K562 (cell line): ENCODE data around the gene NOLC1. TPM values are rescaled to one million over a fixed set of nuclear protein-coding genes. Genes with fewer than 3 reads are reported as not detected.

Experiments used
- ATAC-seq: fragments of 200-7000 bp; cut with Tn5 transposase; 3 replicates; pipeline ENCODE4 v1.9.1; 2020; ENCODE audit warnings: moderate library complexity
- BruUV-seq: library from RNA; stranded (reverse); fragments of 400-500 nt; replicated peaks from 2 replicates; lab custom pipeline; 2021; lab: Mats Ljungman, UMichigan
- CTCF ChIA-PET: fragments of 300-600 bp; formaldehyde crosslinking; extraction: SDS; loops from one replicate; lab custom pipeline; 2021; ENCODE audit warnings: low intra/inter-chr PET ratio; lab: Yijun Ruan, JAX
- POLR2A ChIA-PET: fragments of 300-600, 350-650 bp; sonication (Branson Sonifier 250); formaldehyde crosslinking; extraction: SDS; loops from one replicate; lab custom pipeline; 2021; ENCODE audit warnings: antibody characterized with exemption, inconsistent platforms; lab: Yijun Ruan, JAX
- DNase-seq, 4 experiments: peaks; one replicate each; pipeline versions ENCODE4 v3.0.0 to v3.0.0-alpha.2; 2011 to 2018; ENCODE audit warnings: low spot score in 3 of 4, mixed read lengths in 3 of 4; ENCODE audit errors: extremely low read depth in 1 of 4
- FAIRE-seq: peaks from 2 replicates; lab custom pipeline; 2011; peaks lifted over from hg19 to GRCh38; lab: Jason Lieb, UNC
- H2AFZ ChIP-seq: 2 replicates; pipeline ENCODE4 v1.6.0; 2011; ENCODE audit warnings: low read depth, low read length, control low read depth, inconsistent platforms
- H3K27ac ChIP-seq: fragments of 200-600 bp; 3 replicates; pipeline ENCODE4 v1.8.0; 2011; ENCODE audit warnings: low read depth, mild to moderate bottlenecking, control low read depth, inconsistent platforms, low read length, moderate library complexity, mixed read lengths; ENCODE audit errors: extremely low read depth
- H3K27me3 ChIP-seq, 2 experiments: fragments of 300-600 bp in 1 of 2; 2 replicates in 1 of 2; 3 replicates in 1 of 2; pipeline versions ENCODE4 v1.6.0 to v1.8.0; 2011; ENCODE audit warnings: inconsistent platforms in 2 of 2, low read length in 2 of 2, mild to moderate bottlenecking in 1 of 2, mixed read lengths in 1 of 2, moderate library complexity in 1 of 2; ENCODE audit not compliant: control insufficient read depth in 2 of 2, insufficient read depth in 2 of 2
- H3K36me3 ChIP-seq: fragments of 300-600 bp; 3 replicates; pipeline ENCODE4 v1.8.0; 2011; ENCODE audit warnings: mild to moderate bottlenecking, low read length, inconsistent platforms; ENCODE audit not compliant: control insufficient read depth, insufficient read depth
- H3K4me1 ChIP-seq, 2 experiments: fragments of 200-600 bp in 1 of 2; replicated peaks in 1 of 2; 2 replicates in 1 of 2; 3 replicates in 1 of 2; pipeline versions ENCODE4 v1.5.1 to v1.8.0; 2011; ENCODE audit warnings: inconsistent platforms in 2 of 2, low read length in 2 of 2, mild to moderate bottlenecking in 1 of 2, mixed read lengths in 1 of 2, moderate library complexity in 1 of 2; ENCODE audit not compliant: control insufficient read depth in 2 of 2, insufficient read depth in 2 of 2
- H3K4me2 ChIP-seq: 2 replicates; pipeline ENCODE4 v1.6.1; 2011; ENCODE audit warnings: low read length, control low read depth, inconsistent platforms, mixed read lengths; ENCODE audit not compliant: insufficient read depth
- H3K4me3 ChIP-seq: fragments of 200-600 bp; sonication (generic), shearing (Covaris generic); 2 replicates; pipeline ENCODE4 v1.5.1; 2016; ENCODE audit warnings: control low read depth, inconsistent platforms
- H3K79me2 ChIP-seq: fragments of 200-600 bp; 3 replicates; pipeline ENCODE4 v1.8.0; 2011; ENCODE audit warnings: low read length, inconsistent platforms; ENCODE audit not compliant: control insufficient read depth, insufficient read depth
- H3K9ac ChIP-seq, 2 experiments: 2 replicates each; pipeline versions ENCODE4 v1.6.0 to v1.6.1; 2011; ENCODE audit warnings: low read depth in 2 of 2, low read length in 2 of 2, control low read depth in 1 of 2, inconsistent platforms in 1 of 2, mild to moderate bottlenecking in 1 of 2, mixed read lengths in 1 of 2; ENCODE audit not compliant: insufficient read depth in 1 of 2
- H3K9me1 ChIP-seq: one replicate; pipeline ENCODE4 v1.6.0; 2011; ENCODE audit warnings: inconsistent platforms, mild to moderate bottlenecking, low read length, moderate library complexity; ENCODE audit not compliant: control insufficient read depth, insufficient read depth
- H3K9me3 ChIP-seq: replicated peaks from 2 replicates; pipeline ENCODE4 v1.5.1; 2011; ENCODE audit warnings: low read depth, low read length, inconsistent platforms; ENCODE audit not compliant: control insufficient read depth, insufficient read depth
- H4K20me1 ChIP-seq: replicated peaks from 2 replicates; pipeline ENCODE4 v1.6.1; 2011; ENCODE audit warnings: low read length, inconsistent platforms, mixed read lengths; ENCODE audit not compliant: control insufficient read depth, insufficient read depth
- FOXM1 ChIP-seq, 2 experiments: fragments of 450-650 bp in 1 of 2; sonication (generic) in 1 of 2; formaldehyde crosslinking in 1 of 2; IDR thresholded peaks; 2 replicates each; pipeline versions ENCODE4 v1.6.1 to v1.9.0; 2017 to 2022; ENCODE audit warnings: low read depth in 2 of 2, mild to moderate bottlenecking in 2 of 2, missing genetic modification reagents in 1 of 2, moderate library complexity in 1 of 2
- HDAC1 ChIP-seq, 2 experiments: fragments of 450-650 bp; IDR thresholded peaks; 2 replicates each; pipeline ENCODE4 v1.6.1; 2016 to 2017; ENCODE audit warnings: inconsistent platforms in 1 of 2, mild to moderate bottlenecking in 1 of 2, moderate library complexity in 1 of 2
- KDM4B ChIP-seq, 2 experiments: fragments of 450-650 bp in 1 of 2; sonication (generic) in 1 of 2; IDR thresholded peaks; 2 replicates each; pipeline ENCODE4 v1.6.1; 2016 to 2017; ENCODE audit warnings: borderline replicate concordance in 2 of 2, antibody characterized with exemption in 1 of 2, low read depth in 1 of 2, mild to moderate bottlenecking in 1 of 2
- MBD2 ChIP-seq: sonication (generic); IDR thresholded peaks from 2 replicates; pipeline ENCODE4 v1.6.1; 2016; ENCODE audit warnings: low read depth, borderline replicate concordance
- MNT ChIP-seq, 2 experiments: fragments of 450-650 bp; conservative IDR thresholded peaks; 2 replicates each; pipeline ENCODE4 v1.6.1; 2017; ENCODE audit warnings: mild to moderate bottlenecking in 2 of 2, moderate library complexity in 2 of 2
- NR1H2 ChIP-seq: sonication (generic); formaldehyde crosslinking; IDR thresholded peaks from 2 replicates; pipeline ENCODE4 v1.4.0; 2020; ENCODE audit warnings: mild to moderate bottlenecking, missing genetic modification reagents
- PURB ChIP-seq: sonication (generic); formaldehyde crosslinking; IDR thresholded peaks from 2 replicates; pipeline ENCODE4 v1.9.0; 2021; ENCODE audit warnings: low read depth, mild to moderate bottlenecking, missing genetic modification reagents
- TBP ChIP-seq: optimal IDR thresholded peaks from 2 replicates; pipeline ENCODE3; 2011; ENCODE audit warnings: low read depth, low read length, improper control_type of control experiment
- ZBTB7A ChIP-seq: IDR thresholded peaks from 2 replicates; pipeline ENCODE4 v1.6.1; 2011; ENCODE audit warnings: low read depth, mild to moderate bottlenecking, low read length, moderate library complexity, borderline replicate concordance; ENCODE audit not compliant: control insufficient read depth
- ZBTB9 ChIP-seq: fragments of 450-650 bp; formaldehyde crosslinking; IDR thresholded peaks from 2 replicates; pipeline ENCODE4 v1.4.0; 2020; ENCODE audit warnings: mild to moderate bottlenecking, moderate library complexity
- ZNF316 ChIP-seq: fragments of 450-650 bp; IDR thresholded peaks from 2 replicates; pipeline ENCODE4 v1.6.1; 2016
- ZNF444 ChIP-seq: fragments of 250-450 bp; sonication (Bioruptor Pico); IDR thresholded peaks from 2 replicates; pipeline ENCODE4 v1.4.0; 2020; ENCODE audit warnings: mild to moderate bottlenecking, moderate library complexity
- ZNF668 ChIP-seq: fragments of 250-450 bp; sonication (Bioruptor Pico); IDR thresholded peaks from 2 replicates; pipeline ENCODE4 v1.8.0; 2022; ENCODE audit warnings: mild to moderate bottlenecking, inconsistent platforms
- ZNF740 ChIP-seq, 3 experiments: fragments of 200-800 bp in 1 of 3; sonication (Bioruptor generic) in 1 of 3; sonication (generic) in 1 of 3; formaldehyde crosslinking in 1 of 3; IDR thresholded peaks; 2 replicates each; pipeline versions ENCODE4 v1.6.1 to v1.8.0; 2016 to 2022; ENCODE audit warnings: mild to moderate bottlenecking in 2 of 3, missing compliant biosample characterization in 2 of 3, missing genetic modification characterization in 2 of 3, missing genetic modification reagents in 1 of 3
- ZNF76 ChIP-seq: fragments of 250-450 bp; sonication (Bioruptor Pico); IDR thresholded peaks from 2 replicates; pipeline ENCODE4 v1.4.0; 2020; ENCODE audit warnings: mild to moderate bottlenecking, moderate library complexity, borderline replicate concordance
- ZNF830 ChIP-seq: fragments of 250-450 bp; sonication (Bioruptor Pico); IDR thresholded peaks from 2 replicates; pipeline ENCODE4 v1.5.0; 2021; ENCODE audit warnings: mild to moderate bottlenecking
- whole genome bisulfite sequencing: fragments of 100-300 bp; shearing (Covaris generic); methylation state at CpG from one replicate; pipeline ENCODE4 v1.1.6; 2016; ENCODE audit warnings: low coverage, mixed read lengths; ENCODE audit not compliant: insufficient coverage; ENCODE audit errors: missing lambda C conversion rate; 5-methylcytosine and 5-hydroxymethylcytosine counted together
- in situ Hi-C: fragments of 300-500 bp; cut with MboI; formaldehyde crosslinking; loops from 4 replicates; pipeline ENCODE4 v1.15.0; 2018; ENCODE audit warnings: inconsistent platforms, mixed read lengths
- intact Hi-C: fragments of 100-400 bp; cut with micrococcal nuclease; formaldehyde crosslinking; loops from 2 replicates; pipeline ENCODE4 v1.14.2; 2022
- polyA plus RNA-seq, 8 experiments: library from polyadenylated mRNA; depleted of rRNA in 4 of 8; stranded (reverse) in 5 of 8; unstranded in 3 of 8; fragments of >200 nt; fragmentation: Nextera tagmentation in 2 of 8; fragmentation: Illumina TruSeq in 1 of 8; extraction: Ambion mirVana in 2 of 8; extraction: Trizol in 1 of 8; gene quantifications; 2 replicates each; pipeline versions ENCODE4 v1.2.1 to v1.2.3, GENCODE V29; 2011 to 2014; ENCODE audit warnings: inconsistent platforms in 1 of 8, missing spikeins in 1 of 8
- total RNA-seq, 7 experiments: library from RNA; depleted of rRNA in 6 of 7; stranded (reverse); fragments of >200 nt in 6 of 7; fragmentation: Illumina TruSeq in 2 of 7; extraction: Trizol in 2 of 7; gene quantifications; 2 replicates each; pipeline versions ENCODE4 v1.2.1 to v1.2.3, GENCODE V29; 2011 to 2021; ENCODE audit warnings: low replicate concordance in 1 of 7

The NOLC1 gene
- total and polyA plus RNA-seq, 9 of the 15 experiments (the other 6 are each of a cell fraction or from before 2014, with no cell fraction given): 102 to 310 (median 165) TPM

GRCh38 chr10:102119417-102120141 is 32.6 kb upstream of the NOLC1 start:
- H3K9me1 ChIP-seq: no peaks in the 10 kb centered on the region
- H3K9me3 ChIP-seq: no peaks in the 10 kb centered on the region
- peak overlapping the region; percentile 83 to 95 for H3K9ac ChIP-seq
- ChIA-PET CTCF (interaction anchor here (0.6 kb wide), 1 partner anchor 10 kb away, joined by 3 read pairs; no protein-coding TSS in a partner anchor), POLR2A (interaction anchor here (0.6 kb wide), 1 partner anchor 70 kb away, joined by 3 read pairs; no protein-coding TSS in a partner anchor)
- H3K4me2 ChIP-seq: peak overlapping the region; percentile 91
- 0 out of 3 replicates have a peak, but pooled peaks cover 2% of the 10 kb centered on the region for H3K36me3 ChIP-seq
- no peaks in the 10 kb centered on the region for H4K20me1 ChIP-seq
- ATAC-seq: peak; percentile 37
- H3K79me2 ChIP-seq: peaks cover 67% of the 10 kb centered on the region
- DNase-seq: peak; percentile 80 to 93 (median 82)
- WGBS: 1% methylated on average over 12 of the region's 22 CpGs
- no TSS peak for BruUV-seq
- peak overlapping the region; percentile 83 for H3K4me3 ChIP-seq
- no peaks in the 10 kb centered on the region for H3K27me3 ChIP-seq
- in situ Hi-C loops (no loop called here), intact Hi-C loops (loop anchor here (10.0 kb wide), 1 partner anchor 275 kb away; the partner anchor contains the start of gene KCNIP2)
- peak; percentile 54 for FAIRE-seq
- H3K27ac ChIP-seq: peak overlapping the region; percentile 90
- H2AFZ ChIP-seq: peak overlapping the region; percentile 59; the same call in 1 of the 2 replicates
- H3K4me1 ChIP-seq: peaks cover 39 to 54% of the 10 kb centered on the region in 2 experiments
- TF ChIP-seq MNT (conservative IDR thresholded peaks at IDR 0.05): peak in 1 of 2 experiments; percentile 19; a peak in 2 of 4 replicates
- TF ChIP-seq FOXM1 (IDR thresholded peaks at IDR 0.05; ENCODE audit: low read depth): peak; percentile 25; the same call in 1 of the 2 replicates
- no peak for TF ChIP-seq FOXM1 (CRISPR knock-in tag; IDR thresholded peaks at IDR 0.05; ENCODE audit: low read depth)
- peak; percentile 28 for TF ChIP-seq ZBTB7A
- peak in 1 of 2 experiments; percentile 73; a peak in 1 of 4 replicates for TF ChIP-seq KDM4B (IDR thresholded peaks at IDR 0.05; ENCODE audit: borderline replicate concordance in 2 of 2, low read depth in 1 of 2)
- peak in 1 of 2 experiments; percentile 6; a peak in 1 of 4 replicates for TF ChIP-seq HDAC1 (IDR thresholded peaks at IDR 0.05)
- no peak for TF ChIP-seq ZBTB9 (CRISPR knock-in tag)
- TF ChIP-seq ZNF740 (CRISPR knock-in tag; IDR thresholded peaks at IDR 0.05): peak; percentile 92
- TF ChIP-seq ZNF740 (tag; IDR thresholded peaks at IDR 0.05): peak in 1 of 2 experiments; percentile 91; a peak in 2 of 4 replicates
- no peak for TF ChIP-seq ZNF316
- TF ChIP-seq ZNF668 (CRISPR knock-in tag): no peak
- no peak for TF ChIP-seq ZNF830 (CRISPR knock-in tag)
- no peak for TF ChIP-seq TBP
- TF ChIP-seq PURB (CRISPR knock-in tag): no peak
- no peak for TF ChIP-seq ZNF444 (CRISPR knock-in tag)
- TF ChIP-seq NR1H2: no peak
- TF ChIP-seq MBD2: 0 out of 2 replicates have a peak, but pooled peaks have one; percentile 26
- no peak for TF ChIP-seq ZNF76
